Smooth muscle cell (in vitro differentiated cells): ENCODE data around the gene PKN3. TPM values are rescaled to one million over a fixed set of nuclear protein-coding genes. Genes with fewer than 3 reads are reported as not detected.

Experiments
- DNase-seq: peaks from one replicate; lab custom pipeline; 2025; ENCODE audit not compliant: unreplicated experiment; lab: John Stamatoyannopoulos, UW
- H2AFZ ChIP-seq: fragments of 200-600 bp; sonication (generic); 2 replicates; pipeline ENCODE4 v1.6.0; 2016; ENCODE audit warnings: antibody characterized with exemption, low read depth, mild to moderate bottlenecking
- H3F3A ChIP-seq: fragments of 200-600 bp; sonication (generic); 2 replicates; pipeline ENCODE4 v1.6.0; 2017; ENCODE audit warnings: antibody characterized with exemption, low read depth
- H3K27ac ChIP-seq: fragments of 200-600 bp; sonication (generic); 2 replicates; pipeline ENCODE4 v1.5.1; 2016; ENCODE audit warnings: low read depth, mild to moderate bottlenecking
- H3K27me3 ChIP-seq: fragments of 200-600 bp; sonication (generic); 2 replicates; pipeline ENCODE4 v1.6.1; 2016; ENCODE audit warnings: low read depth, mild to moderate bottlenecking
- H3K36me3 ChIP-seq: fragments of 200-600 bp; sonication (generic); 2 replicates; pipeline ENCODE4 v1.5.1; 2016; ENCODE audit warnings: low read depth
- H3K4me1 ChIP-seq: fragments of 200-600 bp; sonication (generic); 2 replicates; pipeline ENCODE4 v1.5.1; 2016; ENCODE audit warnings: low read depth
- H3K4me2 ChIP-seq: fragments of 200-600 bp; sonication (generic); 2 replicates; pipeline ENCODE4 v1.6.0; 2016; ENCODE audit warnings: mild to moderate bottlenecking
- H3K4me3 ChIP-seq: fragments of 200-600 bp; sonication (generic); 2 replicates; pipeline ENCODE4 v1.5.1; 2016; ENCODE audit warnings: mild to moderate bottlenecking
- H3K79me2 ChIP-seq: fragments of 200-600 bp; sonication (generic); 2 replicates; pipeline ENCODE4 v1.6.0; 2016; ENCODE audit warnings: low read depth, mild to moderate bottlenecking
- H3K9ac ChIP-seq: fragments of 200-600 bp; sonication (generic); 2 replicates; pipeline ENCODE4 v1.6.0; 2016; ENCODE audit warnings: low read depth
- H3K9me3 ChIP-seq: fragments of 200-600 bp; sonication (generic); replicated peaks from 2 replicates; pipeline ENCODE4 v1.5.1; 2016; ENCODE audit warnings: low read depth
- H4K20me1 ChIP-seq: fragments of 200-600 bp; sonication (generic); 2 replicates; pipeline ENCODE4 v1.6.0; 2016; ENCODE audit warnings: low read depth
- CTCF ChIP-seq: fragments of 200-600 bp; sonication (generic); IDR thresholded peaks from 2 replicates; pipeline ENCODE4 v1.5.1; 2017; ENCODE audit warnings: borderline replicate concordance, mild to moderate bottlenecking, antibody characterized with exemption; ENCODE audit not compliant: insufficient read depth, poor library complexity, severe bottlenecking
- WGBS: methylation state at CpG from one replicate; pipeline ENCODE4 v1.1.7; 2016; ENCODE audit warnings: low lambda C conversion rate; 5-methylcytosine and 5-hydroxymethylcytosine counted together
- polyA plus RNA-seq: library from polyadenylated mRNA; unstranded; fragments of >200 nt; fragmentation: Nextera tagmentation; extraction: Ambion mirVana; gene quantifications from 2 replicates; pipeline ENCODE4 v1.2.1, GENCODE V29; 2016
- total RNA-seq: library from RNA; depleted of rRNA; stranded (reverse); fragments of >200 nt; gene quantifications from 2 replicates; pipeline ENCODE4 v1.2.3, GENCODE V29; 2014

The PKN3 gene
- total and polyA plus RNA-seq, 2 experiments from 2014 or later = 1.4 to 2.2 TPM

DNA sequence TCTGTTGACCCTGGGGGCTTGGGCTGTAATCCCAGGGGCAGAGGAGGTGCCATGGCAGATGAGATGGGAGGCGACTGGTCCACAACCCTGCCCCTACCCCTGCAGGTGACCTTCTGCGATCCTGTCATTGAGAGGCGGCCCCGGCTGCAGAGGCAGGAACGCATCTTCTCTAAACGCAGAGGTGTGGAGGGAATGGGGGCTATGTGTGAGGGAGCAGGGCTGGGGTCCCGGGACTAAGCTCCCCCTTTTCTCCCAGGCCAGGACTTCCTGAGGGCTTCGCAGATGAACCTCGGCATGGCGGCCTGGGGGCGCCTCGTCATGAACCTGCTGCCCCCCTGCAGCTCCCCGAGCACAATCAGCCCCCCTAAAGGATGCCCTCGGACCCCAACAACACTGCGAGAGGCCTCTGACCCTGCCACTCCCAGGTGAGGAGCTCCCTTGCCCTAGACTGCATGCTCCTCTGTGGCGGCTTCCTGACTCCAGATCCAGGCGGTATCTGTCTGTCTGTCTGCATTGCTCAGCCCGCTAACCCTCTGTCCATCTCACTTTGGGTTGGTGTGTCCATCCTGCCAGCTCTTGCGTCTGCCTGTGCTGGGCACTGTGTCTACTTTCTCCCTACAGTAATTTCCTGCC lies 11.8 kb downstream of the PKN3 start:
- WGBS = 96% methylated on average over 19 of the region's 19 CpGs

GRCh38 chr9:128714586-128715435 lies 12.5 kb downstream of the PKN3 start:
- Histone ChIP-seq H3K27me3 (no peaks in the 10 kb centered on the region), H4K20me1 (no peaks in the 10 kb centered on the region), H3K4me3 (no peak overlapping the region), H3K4me2 (no peak overlapping the region), H3K36me3 (no peaks in the 10 kb centered on the region), H2AFZ (no peak overlapping the region), H3K4me1 (no peaks in the 10 kb centered on the region), H3K9me3 (no peaks in the 10 kb centered on the region), H3K9ac (no peak overlapping the region), H3K27ac (no peak overlapping the region), H3K79me2 (no peaks in the 10 kb centered on the region), H3F3A (no peaks in the 10 kb centered on the region)
- no peak for DNase-seq
- 91% methylated on average over 23 of the region's 24 CpGs for WGBS
- no peak for TF ChIP-seq CTCF

More for the DNA sequence above, 11.8 kb downstream of the PKN3 start:
- Histone ChIP-seq H2AFZ (no peak overlapping the region), H3K27ac (no peak overlapping the region), H3K79me2 (no peaks in the 10 kb centered on the region), H3F3A (no peaks in the 10 kb centered on the region), H4K20me1 (no peaks in the 10 kb centered on the region), H3K4me2 (no peak overlapping the region), H3K27me3 (no peaks in the 10 kb centered on the region), H3K36me3 (no peaks in the 10 kb centered on the region), H3K4me3 (no peak overlapping the region), H3K9me3 (no peaks in the 10 kb centered on the region), H3K4me1 (no peaks in the 10 kb centered on the region), H3K9ac (no peak overlapping the region)
- no peak for DNase-seq
- no peak for TF ChIP-seq CTCF

- Histone ChIP-seq H3K4me1 (no peaks in the 10 kb centered on the region), H3F3A (no peaks in the 10 kb centered on the region), H3K9me3 (no peaks in the 10 kb centered on the region), H2AFZ (no peak overlapping the region), H3K36me3 (no peaks in the 10 kb centered on the region), H3K4me2 (no peak overlapping the region), H3K4me3 (no peak overlapping the region), H3K27me3 (no peaks in the 10 kb centered on the region), H3K79me2 (no peaks in the 10 kb centered on the region), H4K20me1 (no peaks in the 10 kb centered on the region), H3K9ac (no peak overlapping the region), H3K27ac (no peak overlapping the region)
- DNase-seq = no peak
- WGBS = 95% methylated on average over 6 of the region's 6 CpGs
- no peak for TF ChIP-seq CTCF
Measured at GRCh38 chr9:128715436-128715750, 13.1 kb downstream of the PKN3 start.
